ENCODE results near the gene MINK1.
"Not testable (repeated sequence)": the region's sequence is repeated elsewhere in the genome, so short reads cannot be mapped to it uniquely, and the experiment has no call there.

Gene MINK1

GRCh38 chr17:4812690-4813089, 20.4 kb upstream of the MINK1 start:
- DNase-seq: no peak

GRCh38 chr17:4815043-4815675, 18.0 kb upstream of the MINK1 start:
- no peak for DNase-seq

GRCh38 chr17:4816826-4817225, 16.3 kb upstream of the MINK1 start:
- DNase-seq: no peak

- no peak for DNase-seq
These were observed 14.9 kb upstream of the MINK1 start for GRCh38 chr17:4818276-4818675.

- DNase-seq: no peak
These were observed 10.3 kb upstream of the MINK1 start for GRCh38 chr17:4822835-4823234.

- DNase-seq: no peak
These were observed 9.6 kb upstream of the MINK1 start for GRCh38 chr17:4823373-4824089.

- DNase-seq: no peak
These were observed 5.7 kb upstream of the MINK1 start for GRCh38 chr17:4827399-4827798.

- DNase-seq: not testable (repeated sequence)
These were observed 337 bp upstream of the MINK1 start for GRCh38 chr17:4832829-4833177.

- DNase-seq: peak; percentile 34
These were observed 971 bp downstream of the MINK1 start for GRCh38 chr17:4833941-4834680.

- no peak for DNase-seq
These were observed 1.5 kb downstream of the MINK1 start for GRCh38 chr17:4834681-4835020.

- no peak for DNase-seq
These were observed 3.1 kb downstream of the MINK1 start for GRCh38 chr17:4836221-4836620.

- DNase-seq: no peak
These were observed 4.5 kb downstream of the MINK1 start for GRCh38 chr17:4837471-4838308.

GRCh38 chr17:4838309-4838785, 5.2 kb downstream of the MINK1 start:
- DNase-seq: no peak

- no peak for DNase-seq
These were observed 6.1 kb downstream of the MINK1 start for GRCh38 chr17:4839221-4839620.

- DNase-seq: no peak
These were observed 7.1 kb downstream of the MINK1 start for GRCh38 chr17:4839965-4840892.

- peak; percentile 47 for DNase-seq
These were observed 7.7 kb downstream of the MINK1 start for GRCh38 chr17:4840893-4841242.

GRCh38 chr17:4842376-4842775, 9.2 kb downstream of the MINK1 start:
- DNase-seq: no peak

- no peak for DNase-seq
These were observed 10.3 kb downstream of the MINK1 start for GRCh38 chr17:4843321-4844000.

- DNase-seq: no peak
These were observed 12.0 kb downstream of the MINK1 start for GRCh38 chr17:4845118-4845517.

GRCh38 chr17:4846635-4847390, 13.7 kb downstream of the MINK1 start:
- DNase-seq: no peak

Measured in stimulated activated CD8-positive, alpha-beta memory T cell treated with anti-CD3 and anti-CD28 coated beads, Interleukin-4, amount 100 ng/mL, for 48 hours (primary cell).